Epithelial cell of esophagus (primary cell): ENCODE data around the gene TUB.

Source experiments
- DNase-seq: peaks from one replicate; pipeline ENCODE4 v3.0.0; 2010; ENCODE audit warnings: low read depth
- H3K4me3 ChIP-seq: 2 replicates; pipeline ENCODE4 v1.5.1; 2011; ENCODE audit warnings: mild to moderate bottlenecking, low read length, control low read depth
- TF ChIP-seq, protein P1 (sequence below): IDR thresholded peaks from 2 replicates; pipeline ENCODE4 v1.5.1; 2011; ENCODE audit warnings: low read depth, mild to moderate bottlenecking, low read length, control low read depth, inconsistent platforms; ENCODE audit not compliant: insufficient read depth; ENCODE audit errors: missing control alignments

The TUB gene

DNA sequence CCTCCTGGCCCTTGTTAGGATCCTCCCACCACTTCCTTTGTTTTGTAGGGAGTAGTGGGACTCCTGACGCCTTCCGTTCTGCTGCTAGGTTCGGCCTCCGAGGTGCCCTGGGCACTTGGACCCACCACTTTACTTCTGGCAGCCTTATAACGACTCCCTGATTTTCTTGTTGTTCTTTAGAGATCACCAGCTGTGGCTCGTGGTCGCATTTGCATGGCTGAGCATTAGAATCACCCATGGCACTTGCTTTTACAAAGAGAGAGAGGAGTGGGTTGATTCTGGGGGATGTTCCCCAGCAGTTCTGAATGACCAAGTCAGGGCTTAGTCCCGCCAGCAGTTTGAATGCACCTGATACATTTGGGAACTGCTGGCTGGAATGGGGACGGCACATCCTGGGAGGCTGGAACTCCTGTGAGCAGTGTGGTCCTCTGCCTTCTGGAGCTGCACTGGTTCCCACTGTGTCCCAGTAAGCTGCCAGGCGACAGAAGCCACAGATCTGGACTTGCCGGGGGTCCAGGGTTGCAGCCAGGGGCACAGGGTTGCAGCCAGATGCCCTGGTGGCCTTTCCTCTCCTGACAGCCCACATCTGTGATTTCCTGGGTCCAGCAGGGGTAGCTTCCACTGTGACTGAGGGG, 4.1 kb downstream of the TUB start:
- DNase-seq: no peak
- no peak overlapping the region for H3K4me3 ChIP-seq
- TF ChIP-seq, protein P1, sequence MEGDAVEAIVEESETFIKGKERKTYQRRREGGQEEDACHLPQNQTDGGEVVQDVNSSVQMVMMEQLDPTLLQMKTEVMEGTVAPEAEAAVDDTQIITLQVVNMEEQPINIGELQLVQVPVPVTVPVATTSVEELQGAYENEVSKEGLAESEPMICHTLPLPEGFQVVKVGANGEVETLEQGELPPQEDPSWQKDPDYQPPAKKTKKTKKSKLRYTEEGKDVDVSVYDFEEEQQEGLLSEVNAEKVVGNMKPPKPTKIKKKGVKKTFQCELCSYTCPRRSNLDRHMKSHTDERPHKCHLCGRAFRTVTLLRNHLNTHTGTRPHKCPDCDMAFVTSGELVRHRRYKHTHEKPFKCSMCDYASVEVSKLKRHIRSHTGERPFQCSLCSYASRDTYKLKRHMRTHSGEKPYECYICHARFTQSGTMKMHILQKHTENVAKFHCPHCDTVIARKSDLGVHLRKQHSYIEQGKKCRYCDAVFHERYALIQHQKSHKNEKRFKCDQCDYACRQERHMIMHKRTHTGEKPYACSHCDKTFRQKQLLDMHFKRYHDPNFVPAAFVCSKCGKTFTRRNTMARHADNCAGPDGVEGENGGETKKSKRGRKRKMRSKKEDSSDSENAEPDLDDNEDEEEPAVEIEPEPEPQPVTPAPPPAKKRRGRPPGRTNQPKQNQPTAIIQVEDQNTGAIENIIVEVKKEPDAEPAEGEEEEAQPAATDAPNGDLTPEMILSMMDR: no peak

DNA sequence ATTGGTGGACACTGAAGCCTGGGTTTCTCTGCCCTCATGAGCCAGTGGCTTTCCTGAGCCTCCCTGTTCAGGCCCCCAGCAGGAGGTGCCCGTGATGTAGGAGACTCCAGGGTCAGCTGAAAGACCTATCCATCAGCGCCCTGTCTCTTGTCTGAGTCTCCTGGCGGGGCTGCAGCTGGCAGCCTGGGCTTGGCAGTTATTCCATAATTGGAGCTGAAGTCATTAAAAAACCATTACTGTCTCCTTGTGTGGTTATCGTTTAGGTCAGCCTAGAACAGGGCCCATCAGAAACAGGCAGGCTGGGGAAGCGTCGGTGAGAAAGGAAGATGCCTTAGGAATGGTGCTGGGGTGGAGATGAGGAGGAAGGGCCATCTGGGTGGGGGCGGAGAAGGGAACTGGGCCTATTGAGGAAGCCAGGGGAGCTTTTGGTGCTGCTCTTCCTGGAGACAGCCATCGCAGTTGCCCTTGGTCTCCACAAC, 5.0 kb downstream of the TUB start:
- TF ChIP-seq, protein P1: no peak
- no peak for DNase-seq
- H3K4me3 ChIP-seq: no peak overlapping the region

DNA sequence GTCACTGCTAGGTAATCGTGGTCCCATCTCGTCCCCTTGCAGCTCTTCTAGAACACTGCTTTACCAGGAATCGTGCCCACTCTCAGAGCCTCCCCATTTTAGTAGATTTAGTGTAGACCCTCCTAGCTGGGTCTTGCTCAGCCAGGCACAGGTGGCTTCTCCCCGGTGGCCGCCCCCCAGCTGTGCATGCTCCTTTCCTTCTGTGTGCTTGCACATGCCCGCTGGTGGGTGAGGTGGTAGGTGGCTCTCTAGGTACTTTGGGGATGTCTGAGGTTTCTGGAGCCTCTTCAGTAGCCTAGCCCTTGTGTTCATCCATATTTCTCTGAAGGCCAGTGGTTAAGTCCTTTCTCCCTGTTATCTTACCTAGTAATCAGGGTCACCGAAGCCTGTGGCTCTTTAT, 5.6 kb downstream of the TUB start:
- no peak overlapping the region for H3K4me3 ChIP-seq
- TF ChIP-seq, protein P1: no peak
- no peak for DNase-seq

DNA sequence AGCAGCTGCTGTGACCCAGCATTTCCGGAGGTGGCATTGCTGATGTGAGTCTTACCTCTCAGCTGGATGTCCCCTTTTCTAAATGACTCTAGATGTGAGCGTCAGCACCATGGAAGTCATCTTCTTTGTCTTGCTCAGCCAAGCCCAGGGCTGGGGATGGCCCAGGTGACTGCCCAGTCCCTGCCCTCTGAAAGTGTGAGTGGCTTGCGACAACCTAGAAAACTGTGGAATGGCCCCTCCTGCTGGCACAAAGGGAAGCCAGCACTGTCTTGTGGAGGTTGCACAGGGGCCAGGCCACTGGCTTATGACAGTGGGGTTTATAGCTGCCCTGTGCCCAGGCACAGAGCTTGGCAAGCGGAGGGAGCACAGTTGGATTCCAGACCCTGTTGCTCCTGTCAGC, 6.2 kb downstream of the TUB start:
- DNase-seq: peak; percentile 8
- TF ChIP-seq, protein P1: peak; percentile 18
- H3K4me3 ChIP-seq: no peak overlapping the region

DNA sequence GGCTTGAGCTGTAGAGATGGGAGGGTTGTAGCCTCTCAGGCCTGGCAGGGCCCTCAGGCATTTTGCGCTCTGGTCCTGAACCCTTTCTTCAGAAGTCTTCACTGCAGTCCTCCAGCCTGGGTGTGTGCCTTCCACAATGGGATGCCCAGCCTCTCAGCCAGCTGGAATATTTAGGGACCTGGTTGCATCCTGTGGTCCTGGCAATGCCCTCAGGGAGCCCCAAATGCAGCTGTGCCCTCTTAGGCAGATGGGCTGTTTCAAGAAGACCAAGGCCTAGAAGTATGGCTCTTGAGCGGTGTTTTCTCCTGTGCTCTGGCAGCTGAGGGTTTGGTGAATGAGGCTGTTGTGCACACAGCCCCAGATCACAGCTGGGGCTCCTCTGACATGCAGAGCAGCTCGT, 6.7 kb downstream of the TUB start:
- TF ChIP-seq, protein P1: no peak
- DNase-seq: no peak
- no peak overlapping the region for H3K4me3 ChIP-seq

DNA sequence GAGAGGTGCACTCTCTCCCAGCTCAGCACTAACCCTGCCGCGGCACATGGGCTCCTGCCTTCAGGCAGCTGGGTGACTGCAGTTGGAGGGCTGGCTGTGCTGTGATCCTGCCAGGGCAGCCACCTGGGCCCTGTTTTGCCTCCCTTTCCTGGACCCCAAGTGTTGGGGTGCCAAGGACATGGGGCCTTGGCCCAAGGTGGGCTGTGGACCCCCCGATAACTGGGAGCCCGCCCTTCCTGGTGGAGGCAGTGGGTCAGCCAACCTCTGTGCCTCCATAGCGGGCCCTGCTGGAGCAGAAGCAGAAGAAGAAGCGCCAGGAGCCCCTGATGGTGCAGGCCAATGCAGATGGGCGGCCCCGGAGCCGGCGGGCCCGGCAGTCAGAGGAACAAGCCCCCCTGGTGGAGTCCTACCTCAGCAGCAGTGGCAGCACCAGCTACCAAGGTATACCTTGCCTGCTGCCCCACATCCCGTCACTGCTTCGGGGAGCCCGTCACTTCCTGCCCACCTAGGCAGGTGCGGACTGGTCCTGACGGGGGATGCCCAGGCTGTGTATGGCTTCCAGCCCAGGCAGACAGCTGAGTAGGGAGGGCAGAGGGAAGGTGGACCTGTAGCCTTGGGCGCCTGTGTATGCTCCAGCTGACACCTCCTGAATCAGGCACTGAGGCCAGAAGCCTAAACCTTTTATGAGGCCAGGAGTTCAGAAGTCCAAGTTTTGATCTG, 8.9 kb downstream of the TUB start:
- DNase-seq: peak; percentile 30
- TF ChIP-seq, protein P1: no peak
- H3K4me3 ChIP-seq: no peak overlapping the region
